A549 treated with RU486 at 1 μM for 4 hours (cell line): ENCODE data around the gene ANKRD13C. TPM values are rescaled to one million over a fixed set of nuclear protein-coding genes. Genes with fewer than 3 reads are reported as not detected.

ENCODE experiments used
- total RNA-seq: library from RNA; stranded (reverse); fragments of 200-300 nt; extraction: Qiagen RNA extraction; gene quantifications from 5 replicates; pipeline ENCODE4 v1.2.3, GENCODE V29; 2022; ENCODE audit warnings: low read depth

ANKRD13C gene, protein sequence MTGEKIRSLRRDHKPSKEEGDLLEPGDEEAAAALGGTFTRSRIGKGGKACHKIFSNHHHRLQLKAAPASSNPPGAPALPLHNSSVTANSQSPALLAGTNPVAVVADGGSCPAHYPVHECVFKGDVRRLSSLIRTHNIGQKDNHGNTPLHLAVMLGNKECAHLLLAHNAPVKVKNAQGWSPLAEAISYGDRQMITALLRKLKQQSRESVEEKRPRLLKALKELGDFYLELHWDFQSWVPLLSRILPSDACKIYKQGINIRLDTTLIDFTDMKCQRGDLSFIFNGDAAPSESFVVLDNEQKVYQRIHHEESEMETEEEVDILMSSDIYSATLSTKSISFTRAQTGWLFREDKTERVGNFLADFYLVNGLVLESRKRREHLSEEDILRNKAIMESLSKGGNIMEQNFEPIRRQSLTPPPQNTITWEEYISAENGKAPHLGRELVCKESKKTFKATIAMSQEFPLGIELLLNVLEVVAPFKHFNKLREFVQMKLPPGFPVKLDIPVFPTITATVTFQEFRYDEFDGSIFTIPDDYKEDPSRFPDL
- 5.5 to 9.5 TPM (median 8.0 TPM) in 5 replicates for total RNA-seq

DNA sequence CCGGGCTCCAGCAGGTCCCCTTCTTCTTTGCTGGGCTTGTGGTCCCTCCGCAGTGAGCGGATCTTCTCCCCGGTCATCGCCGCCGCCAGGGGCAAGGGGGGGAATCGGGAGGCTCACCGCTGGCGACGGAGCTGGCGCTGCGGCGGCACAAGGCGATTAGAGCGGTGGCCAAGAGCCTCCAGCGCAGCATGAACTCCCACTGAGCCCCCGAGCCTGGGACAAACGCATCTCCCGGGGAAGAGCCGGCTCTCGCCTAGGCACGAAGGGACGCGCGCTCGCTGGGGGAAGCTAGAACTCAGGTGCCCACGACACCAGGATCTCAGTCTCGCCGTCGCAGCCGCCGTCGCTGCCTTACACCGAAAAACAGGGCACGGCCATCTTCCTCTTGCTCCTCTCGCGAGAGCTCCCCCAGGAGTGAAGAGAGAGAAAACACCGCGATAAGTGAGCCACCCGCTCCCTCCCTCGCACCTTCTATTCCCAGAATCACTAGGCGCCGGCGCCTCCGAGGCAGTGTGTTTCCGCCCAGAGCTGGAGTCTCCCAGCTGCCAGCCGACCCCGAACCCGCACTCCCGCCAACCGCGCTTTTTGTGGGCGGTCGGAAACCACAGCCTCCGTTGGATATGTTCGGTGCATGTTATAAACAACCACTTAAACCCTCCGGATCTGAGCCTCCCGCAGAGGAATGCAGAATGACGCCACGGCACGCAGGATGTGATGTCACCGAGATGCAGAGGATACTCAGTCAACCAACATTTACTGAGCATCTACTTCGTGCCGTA, at the start of gene ANKRD13C:
ANKRD13C (minus strand) TSS at position 391 of the 779 bp plus-strand sequence; CDS start at position 77, 314 bp downstream.

DNA sequence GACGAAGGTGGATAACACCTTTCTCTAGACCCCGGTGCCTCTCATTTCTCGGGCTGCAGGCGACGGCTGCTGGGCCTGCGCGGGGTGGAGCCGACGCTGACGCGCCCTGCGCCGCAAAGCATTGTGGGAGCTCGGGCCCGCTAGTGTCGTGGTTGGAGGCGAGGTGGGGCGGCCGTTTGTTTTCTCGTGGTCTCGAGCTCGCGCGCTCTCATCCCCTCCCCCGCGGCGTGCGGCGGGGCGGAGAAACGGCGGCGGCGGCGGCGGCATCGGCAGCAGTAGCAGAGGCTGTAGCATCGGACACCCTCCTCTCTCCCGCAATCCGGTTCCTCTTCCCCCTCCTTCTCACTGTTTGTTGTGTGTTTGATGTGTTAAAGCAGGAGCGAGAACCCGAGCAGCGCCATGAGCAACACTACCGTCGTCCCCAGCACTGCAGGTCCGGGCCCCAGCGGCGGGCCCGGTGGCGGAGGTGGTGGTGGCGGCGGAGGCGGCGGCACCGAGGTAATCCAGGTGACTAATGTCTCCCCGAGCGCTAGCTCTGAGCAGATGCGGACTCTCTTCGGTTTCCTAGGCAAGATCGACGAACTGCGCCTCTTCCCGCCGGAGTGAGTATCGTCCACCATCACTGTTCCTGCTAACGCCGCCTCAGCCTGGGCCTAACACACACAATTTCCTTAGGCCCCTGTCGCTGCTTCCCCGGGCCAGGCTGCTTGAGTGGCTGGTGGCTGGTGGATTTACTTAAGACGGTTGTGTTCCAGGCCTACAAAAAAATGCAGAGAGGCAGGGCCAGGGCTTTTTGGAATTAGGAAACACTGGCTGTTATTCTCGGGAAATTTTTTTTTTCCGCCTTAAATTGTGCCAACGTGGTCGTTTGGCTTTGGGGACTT, 133.0 kb downstream of the ANKRD13C start, which contains the start of gene SRSF11:
SRSF11 (plus strand) TSS at position 143 of the 884 bp plus-strand sequence; CDS start at position 400, 257 bp downstream.

Other genes starting within 250 kb of the ANKRD13C start
- gene LRRC40, start 149.1 kb downstream of the ANKRD13C start, total RNA-seq = 2.7 to 11.4 TPM (median 9.8 TPM) in 5 replicates
- gene SRSF11, start 133.3 kb downstream of the ANKRD13C start, total RNA-seq = 73.7 to 101 TPM (median 81.7 TPM) in 5 replicates
- 1.1 to 1.7 TPM (median 1.5 TPM) in 5 replicates for gene CTH, start 56.5 kb upstream of the ANKRD13C start, total RNA-seq